SK-N-SH treated with all-trans-retinoic acid at 6 μM for 48 hours (cell line): ENCODE results near the gene RHCE.

Source experiments
- ARNTL ChIP-seq: fragments of 450-650 bp; formaldehyde crosslinking; IDR thresholded peaks from 2 replicates; pipeline ENCODE4 v1.5.0; 2020; ENCODE audit warnings: low read depth, mild to moderate bottlenecking, moderate library complexity, borderline replicate concordance
- BACH2 ChIP-seq: fragments of 250-450 bp; sonication (Bioruptor Pico); IDR thresholded peaks from 2 replicates; pipeline ENCODE4 v1.9.0; 2021; ENCODE audit warnings: mild to moderate bottlenecking, borderline replicate concordance
- CSDC2 ChIP-seq: fragments of 250-450 bp; sonication (Bioruptor Pico); IDR thresholded peaks from 2 replicates; pipeline ENCODE4 v1.5.0; 2020; ENCODE audit warnings: mild to moderate bottlenecking, moderate library complexity
- GLIS3 ChIP-seq: fragments of 250-450 bp; sonication (Bioruptor Pico); IDR thresholded peaks from 2 replicates; pipeline ENCODE4 v1.5.0; 2020; ENCODE audit warnings: mild to moderate bottlenecking, moderate library complexity
- ISL1 ChIP-seq: fragments of 250-450 bp; sonication (Bioruptor Pico); IDR thresholded peaks from 2 replicates; pipeline ENCODE4 v2.1.2; 2022; ENCODE audit warnings: mild to moderate bottlenecking, moderate library complexity
- PATZ1 ChIP-seq: fragments of 250-450 bp; sonication (Bioruptor Pico); IDR thresholded peaks from 2 replicates; pipeline ENCODE4 v1.8.0; 2020; ENCODE audit warnings: mild to moderate bottlenecking, moderate library complexity, borderline replicate concordance
- RARB ChIP-seq: fragments of 250-450 bp; sonication (Bioruptor Pico); IDR thresholded peaks from 2 replicates; pipeline ENCODE4 v1.8.0; 2021; ENCODE audit warnings: mild to moderate bottlenecking, moderate library complexity
- SNAI2 ChIP-seq: fragments of 250-450 bp; sonication (Bioruptor Pico); IDR thresholded peaks from 2 replicates; pipeline ENCODE4 v1.5.0; 2020; ENCODE audit warnings: mild to moderate bottlenecking, moderate library complexity
- ZFP3 ChIP-seq: fragments of 250-450 bp; sonication (Bioruptor Pico); IDR thresholded peaks from 2 replicates; pipeline ENCODE4 v1.5.0; 2020; ENCODE audit warnings: mild to moderate bottlenecking, moderate library complexity
- ZNF8 ChIP-seq: fragments of 450-650 bp; formaldehyde crosslinking; IDR thresholded peaks from 2 replicates; pipeline ENCODE4 v1.5.0; 2020; ENCODE audit warnings: mild to moderate bottlenecking, moderate library complexity

GRCh38 chr1:25349606-25350005, 71.0 kb downstream of the RHCE start:
- TF ChIP-seq CSDC2 (CRISPR knock-in tag) (no peak), BACH2 (CRISPR knock-in tag) (no peak), GLIS3 (CRISPR knock-in tag) (no peak), ARNTL (CRISPR knock-in tag) (no peak), ISL1 (CRISPR knock-in tag) (no peak), RARB (no peak), PATZ1 (CRISPR knock-in tag) (no peak), ZFP3 (CRISPR knock-in tag) (no peak), ZNF8 (CRISPR knock-in tag) (no peak), SNAI2 (CRISPR knock-in tag) (no peak)
